Activated naive CD8-positive, alpha-beta T cell treated with anti-CD3 and anti-CD28 coated beads, Interleukin-2, amount 10 ng/mL, durations not matched to agents 7 days and 5 days (primary cell): ENCODE results near the gene TNFRSF21. TPM values are rescaled to one million over a fixed set of nuclear protein-coding genes. Genes with fewer than 3 reads are reported as not detected.

Experiments used
- ATAC-seq: fragments of 150-1000 bp; cut with Tn5 transposase; one replicate; pipeline ENCODE4 v1.10.0; 2021; ENCODE audit warnings: low read depth, moderate library complexity
- POLR2A ChIA-PET: fragments of 350-600 bp; sonication (Branson Sonifier 250); formaldehyde crosslinking; loops from one replicate; lab custom pipeline; 2021; ENCODE audit warnings: antibody characterized with exemption; lab: Charles Lee
- DNase-seq: peaks from one replicate; pipeline ENCODE4 v3.0.0; 2021
- H3K27ac Mint-ChIP-seq: one replicate; pipeline ENCODE4 v1.8.0; 2022; ENCODE audit warnings: mild to moderate bottlenecking, mixed read lengths
- H3K27me3 Mint-ChIP-seq: one replicate; pipeline ENCODE4 v1.8.0; 2022; ENCODE audit warnings: mild to moderate bottlenecking, moderate library complexity, mixed read lengths
- H3K36me3 Mint-ChIP-seq: one replicate; pipeline ENCODE4 v1.8.0; 2021; ENCODE audit warnings: mild to moderate bottlenecking, mixed read lengths
- H3K4me1 Mint-ChIP-seq: one replicate; pipeline ENCODE4 v1.8.0; 2021; ENCODE audit warnings: mixed read lengths
- H3K4me3 Mint-ChIP-seq: one replicate; pipeline ENCODE4 v1.8.0; 2022; ENCODE audit warnings: mild to moderate bottlenecking, moderate library complexity, mixed read lengths
- H3K9me3 Mint-ChIP-seq: one replicate; pipeline ENCODE4 v1.8.0; 2021; ENCODE audit warnings: mixed read lengths
- total RNA-seq, 2 experiments: library from RNA; stranded (reverse); gene quantifications; one replicate each; pipeline ENCODE4 v1.2.3, GENCODE V29; 2021

Gene TNFRSF21
- total RNA-seq, 2 experiments from 2014 or later: 0.62 to 0.83 TPM

GRCh38 chr6:47248446-47248845 lies 61.3 kb downstream of the TNFRSF21 start:
- Mint-ChIP-seq H3K36me3 (no peaks in the 10 kb centered on the region), H3K9me3 (no peaks in the 10 kb centered on the region)
- no peak for DNase-seq

GRCh38 chr6:47247227-47247797 lies 62.4 kb downstream of the TNFRSF21 start:
- H3K4me3 Mint-ChIP-seq: no peak overlapping the region
- no peak for ATAC-seq
- peaks cover 18% of the 10 kb centered on the region for H3K4me1 Mint-ChIP-seq
- H3K27ac Mint-ChIP-seq: no peak overlapping the region
- no peaks in the 10 kb centered on the region for H3K36me3 Mint-ChIP-seq
- POLR2A ChIA-PET: no interaction called here
- DNase-seq: no peak
- H3K27me3 Mint-ChIP-seq: no peaks in the 10 kb centered on the region
- H3K9me3 Mint-ChIP-seq: no peaks in the 10 kb centered on the region

More at GRCh38 chr6:47248446-47248845, 61.3 kb downstream of the TNFRSF21 start:
- Mint-ChIP-seq H3K4me1 (peaks cover 13% of the 10 kb centered on the region), H3K27ac (no peak overlapping the region), H3K27me3 (no peaks in the 10 kb centered on the region), H3K4me3 (no peak overlapping the region)
- ATAC-seq: no peak
- POLR2A ChIA-PET: no interaction called here

- no peaks in the 10 kb centered on the region for H3K9me3 Mint-ChIP-seq
- H3K4me1 Mint-ChIP-seq: peaks cover 25% of the 10 kb centered on the region
- H3K27ac Mint-ChIP-seq: no peak overlapping the region
- ATAC-seq: no peak
- POLR2A ChIA-PET: no interaction called here
- H3K4me3 Mint-ChIP-seq: no peak overlapping the region
- DNase-seq: no peak
- H3K36me3 Mint-ChIP-seq: no peaks in the 10 kb centered on the region
- no peaks in the 10 kb centered on the region for H3K27me3 Mint-ChIP-seq
Measured at GRCh38 chr6:47246551-47246950, 63.2 kb downstream of the TNFRSF21 start.

- no peak for ATAC-seq
- Mint-ChIP-seq H3K27me3 (no peaks in the 10 kb centered on the region), H3K4me1 (peaks cover 25% of the 10 kb centered on the region), H3K36me3 (no peaks in the 10 kb centered on the region), H3K27ac (no peak overlapping the region), H3K9me3 (no peaks in the 10 kb centered on the region), H3K4me3 (no peak overlapping the region)
- no peak for DNase-seq
- POLR2A ChIA-PET: no interaction called here
Measured at GRCh38 chr6:47245745-47246371, 63.8 kb downstream of the TNFRSF21 start.

- H3K36me3 Mint-ChIP-seq: no peaks in the 10 kb centered on the region
- peaks cover 32% of the 10 kb centered on the region for H3K4me1 Mint-ChIP-seq
- peaks cover 2% of the 10 kb centered on the region for H3K27me3 Mint-ChIP-seq
- no peaks in the 10 kb centered on the region for H3K9me3 Mint-ChIP-seq
- DNase-seq (peak; percentile 82), ATAC-seq (peak; percentile 99)
- POLR2A ChIA-PET: interaction anchor here (0.9 kb wide), 1 partner anchor 235 kb away, joined by 4 read pairs; the partner anchor contains the start of gene CD2AP
- peak overlapping the region; percentile 52 for H3K4me3 Mint-ChIP-seq
- H3K27ac Mint-ChIP-seq: peak overlapping the region; percentile 63
Measured at GRCh38 chr6:47242483-47243386, 67.0 kb downstream of the TNFRSF21 start.

GRCh38 chr6:47241742-47242482 lies 67.8 kb downstream of the TNFRSF21 start:
- DNase-seq (no peak), ATAC-seq (peak; percentile 3)
- Mint-ChIP-seq H3K27me3 (peaks cover 2% of the 10 kb centered on the region), H3K4me3 (peak overlapping the region; percentile 52), H3K4me1 (peaks cover 30% of the 10 kb centered on the region), H3K9me3 (no peaks in the 10 kb centered on the region), H3K27ac (peak overlapping the region; percentile 63), H3K36me3 (no peaks in the 10 kb centered on the region)
- POLR2A ChIA-PET: interaction anchor here (0.9 kb wide), 1 partner anchor 235 kb away, joined by 4 read pairs; the partner anchor contains the start of gene CD2AP

GRCh38 chr6:47240277-47240890 lies 69.3 kb downstream of the TNFRSF21 start:
- Mint-ChIP-seq H3K36me3 (no peaks in the 10 kb centered on the region), H3K4me1 (peaks cover 23% of the 10 kb centered on the region), H3K4me3 (no peak overlapping the region), H3K9me3 (no peaks in the 10 kb centered on the region), H3K27ac (no peak overlapping the region), H3K27me3 (peaks cover 2% of the 10 kb centered on the region)
- DNase-seq (no peak), ATAC-seq (no peak)
- POLR2A ChIA-PET: no interaction called here

GRCh38 chr6:47239546-47239945 lies 70.2 kb downstream of the TNFRSF21 start:
- ATAC-seq: no peak
- Mint-ChIP-seq H3K4me3 (no peak overlapping the region), H3K27me3 (peaks cover 2% of the 10 kb centered on the region), H3K4me1 (peaks cover 21% of the 10 kb centered on the region), H3K27ac (no peak overlapping the region), H3K36me3 (no peaks in the 10 kb centered on the region), H3K9me3 (no peaks in the 10 kb centered on the region)
- POLR2A ChIA-PET: no interaction called here
- DNase-seq: no peak

- Mint-ChIP-seq H3K27me3 (peaks cover 2% of the 10 kb centered on the region), H3K4me3 (no peak overlapping the region), H3K36me3 (no peaks in the 10 kb centered on the region), H3K4me1 (peaks cover 21% of the 10 kb centered on the region), H3K9me3 (no peaks in the 10 kb centered on the region), H3K27ac (no peak overlapping the region)
- no peak for DNase-seq
- POLR2A ChIA-PET: no interaction called here
- ATAC-seq: no peak
Measured at GRCh38 chr6:47238456-47238995, 71.2 kb downstream of the TNFRSF21 start.

- ATAC-seq (no peak), DNase-seq (no peak)
- Mint-ChIP-seq H3K4me1 (peaks cover 13% of the 10 kb centered on the region), H3K36me3 (no peaks in the 10 kb centered on the region), H3K27me3 (peaks cover 2% of the 10 kb centered on the region), H3K4me3 (no peak overlapping the region), H3K9me3 (no peaks in the 10 kb centered on the region), H3K27ac (no peak overlapping the region)
- POLR2A ChIA-PET: no interaction called here
Measured at GRCh38 chr6:47237196-47237595, 72.5 kb downstream of the TNFRSF21 start.

GRCh38 chr6:47235964-47236760 lies 73.5 kb downstream of the TNFRSF21 start:
- Mint-ChIP-seq H3K9me3 (no peaks in the 10 kb centered on the region), H3K4me3 (no peak overlapping the region), H3K27ac (no peak overlapping the region), H3K36me3 (no peaks in the 10 kb centered on the region), H3K4me1 (peaks cover 7% of the 10 kb centered on the region), H3K27me3 (peaks cover 2% of the 10 kb centered on the region)
- POLR2A ChIA-PET: no interaction called here
- ATAC-seq: no peak
- DNase-seq: no peak

GRCh38 chr6:47235421-47235820 lies 74.3 kb downstream of the TNFRSF21 start:
- no peaks in the 10 kb centered on the region for H3K36me3 Mint-ChIP-seq
- DNase-seq: no peak
- H3K27me3 Mint-ChIP-seq: peaks cover 2% of the 10 kb centered on the region
- peaks cover 7% of the 10 kb centered on the region for H3K4me1 Mint-ChIP-seq
- POLR2A ChIA-PET: no interaction called here
- no peaks in the 10 kb centered on the region for H3K9me3 Mint-ChIP-seq
- no peak overlapping the region for H3K27ac Mint-ChIP-seq
- no peak for ATAC-seq
- H3K4me3 Mint-ChIP-seq: no peak overlapping the region
